Measurements from ENCODE around the gene LAMA2.

The LAMA2 gene

DNA sequence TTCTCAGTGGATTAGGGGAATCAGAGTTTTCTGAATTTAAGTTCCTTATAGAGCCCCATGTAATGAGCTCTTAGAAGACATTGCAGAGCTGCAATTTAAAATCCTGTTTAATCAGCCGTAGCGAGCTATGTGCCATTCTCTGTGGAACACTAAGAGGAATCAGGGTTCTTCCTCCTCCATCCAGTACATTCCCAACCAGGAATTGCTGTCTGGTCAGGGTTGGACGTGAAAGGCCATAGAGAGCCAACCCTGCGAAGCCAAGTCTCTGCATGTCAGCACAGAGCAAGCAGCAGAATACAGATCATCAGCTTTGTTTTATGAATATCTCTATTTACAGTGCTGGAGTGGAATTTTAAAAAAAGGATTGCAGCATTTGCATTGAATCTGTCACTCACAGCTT, 366.0 kb downstream of the LAMA2 start:
- H3K4me3 ChIP-seq (ENCODE audit: low read depth, low read length), result no peak overlapping the region
- TF ChIP-seq MYC (IDR thresholded peaks at IDR 0.05; ENCODE audit: low read depth, low read length) (no peak), POLR2A (IDR thresholded peaks at IDR 0.05; ENCODE audit: extremely low read depth, insufficient read length) (no peak)
- TF ChIP-seq, protein P1, sequence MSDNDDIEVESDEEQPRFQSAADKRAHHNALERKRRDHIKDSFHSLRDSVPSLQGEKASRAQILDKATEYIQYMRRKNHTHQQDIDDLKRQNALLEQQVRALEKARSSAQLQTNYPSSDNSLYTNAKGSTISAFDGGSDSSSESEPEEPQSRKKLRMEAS (IDR thresholded peaks at IDR 0.05; ENCODE audit: low read depth, low read length), result no peak
- TF ChIP-seq, protein P2, sequence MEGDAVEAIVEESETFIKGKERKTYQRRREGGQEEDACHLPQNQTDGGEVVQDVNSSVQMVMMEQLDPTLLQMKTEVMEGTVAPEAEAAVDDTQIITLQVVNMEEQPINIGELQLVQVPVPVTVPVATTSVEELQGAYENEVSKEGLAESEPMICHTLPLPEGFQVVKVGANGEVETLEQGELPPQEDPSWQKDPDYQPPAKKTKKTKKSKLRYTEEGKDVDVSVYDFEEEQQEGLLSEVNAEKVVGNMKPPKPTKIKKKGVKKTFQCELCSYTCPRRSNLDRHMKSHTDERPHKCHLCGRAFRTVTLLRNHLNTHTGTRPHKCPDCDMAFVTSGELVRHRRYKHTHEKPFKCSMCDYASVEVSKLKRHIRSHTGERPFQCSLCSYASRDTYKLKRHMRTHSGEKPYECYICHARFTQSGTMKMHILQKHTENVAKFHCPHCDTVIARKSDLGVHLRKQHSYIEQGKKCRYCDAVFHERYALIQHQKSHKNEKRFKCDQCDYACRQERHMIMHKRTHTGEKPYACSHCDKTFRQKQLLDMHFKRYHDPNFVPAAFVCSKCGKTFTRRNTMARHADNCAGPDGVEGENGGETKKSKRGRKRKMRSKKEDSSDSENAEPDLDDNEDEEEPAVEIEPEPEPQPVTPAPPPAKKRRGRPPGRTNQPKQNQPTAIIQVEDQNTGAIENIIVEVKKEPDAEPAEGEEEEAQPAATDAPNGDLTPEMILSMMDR (IDR thresholded peaks at IDR 0.05; ENCODE audit: low read depth, low read length), result no peak
- no peak for DNase-seq (ENCODE audit: low read depth)

DNA sequence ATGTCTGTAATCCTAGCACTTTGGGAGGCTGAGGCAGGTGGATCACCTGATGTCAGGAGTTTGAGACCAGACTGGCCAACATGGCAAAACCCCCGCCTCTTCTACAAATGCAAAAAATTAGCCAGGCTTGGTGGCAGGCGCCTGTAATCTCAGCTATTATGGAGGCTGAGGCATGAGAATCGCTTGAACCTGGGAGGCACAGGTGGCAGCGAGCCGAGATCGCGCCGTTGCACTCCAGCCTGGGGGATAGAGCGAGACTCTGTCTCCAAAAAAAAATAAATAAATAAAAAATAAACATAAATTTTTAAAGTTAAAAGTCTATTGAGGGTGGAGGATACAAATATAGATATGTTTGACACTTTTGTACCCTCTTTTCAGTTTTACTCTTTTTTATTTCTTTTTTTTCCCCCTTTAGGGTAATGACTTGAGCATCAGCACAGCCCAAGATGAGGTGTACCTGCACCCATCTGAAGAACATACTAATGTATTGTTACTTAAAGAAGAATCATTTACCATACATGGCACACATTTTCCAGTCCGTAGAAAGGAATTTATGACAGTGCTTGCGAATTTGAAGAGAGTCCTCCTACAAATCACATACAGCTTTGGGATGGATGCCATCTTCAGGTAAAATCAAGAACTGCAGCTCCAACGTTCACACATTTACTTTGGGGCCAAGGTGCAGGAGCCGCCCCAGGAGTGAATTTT, 368.9 kb downstream of the LAMA2 start:
- H3K4me3 ChIP-seq (ENCODE audit: low read depth, low read length), result no peak overlapping the region
- TF ChIP-seq, protein P1 (IDR thresholded peaks at IDR 0.05; ENCODE audit: low read depth, low read length), result no peak
- no peak for TF ChIP-seq POLR2A (IDR thresholded peaks at IDR 0.05; ENCODE audit: extremely low read depth, insufficient read length)
- TF ChIP-seq, protein P2 (IDR thresholded peaks at IDR 0.05; ENCODE audit: low read depth, low read length), result peak; percentile 76
- DNase-seq (ENCODE audit: low read depth), result peak; percentile 68

DNA sequence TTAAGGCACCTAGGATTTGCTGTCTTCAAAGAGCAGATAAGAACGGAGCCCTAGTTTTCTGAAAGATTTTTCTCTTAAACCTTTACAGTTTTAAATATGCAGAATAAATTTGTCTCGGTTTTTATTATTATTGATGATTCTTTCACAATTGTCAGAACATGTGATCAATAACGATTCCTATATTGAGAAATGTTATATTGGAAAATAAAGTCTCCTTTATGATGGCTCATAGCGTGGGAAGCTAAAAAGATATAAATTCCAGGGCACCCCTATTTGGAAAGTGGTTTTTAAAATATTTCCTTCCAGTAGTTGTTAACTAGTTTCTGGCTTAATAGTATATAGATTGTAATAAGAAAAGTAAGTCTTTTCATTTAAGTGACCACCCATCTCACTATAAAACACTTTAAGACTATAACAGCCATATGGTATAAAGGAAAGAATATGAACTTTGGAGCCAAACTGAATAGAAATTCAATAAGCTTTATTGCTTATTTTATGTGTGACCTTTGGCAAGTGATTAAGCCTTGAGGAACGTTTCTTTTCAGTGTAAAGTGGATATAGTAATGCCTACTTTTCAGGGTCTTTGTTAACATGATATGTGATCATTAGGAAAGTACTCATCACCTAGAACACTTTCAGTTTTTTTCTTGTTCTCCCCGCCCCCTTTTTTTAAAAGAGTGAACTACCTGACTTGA, 369.6 kb downstream of the LAMA2 start:
- no peak overlapping the region for H3K4me3 ChIP-seq (ENCODE audit: low read depth, low read length)
- TF ChIP-seq POLR2A (IDR thresholded peaks at IDR 0.05; ENCODE audit: extremely low read depth, insufficient read length), result no peak
- TF ChIP-seq MYC (IDR thresholded peaks at IDR 0.05; ENCODE audit: low read depth, low read length), result no peak
- TF ChIP-seq, protein P1 (IDR thresholded peaks at IDR 0.05; ENCODE audit: low read depth, low read length), result no peak
- TF ChIP-seq, protein P2 (IDR thresholded peaks at IDR 0.05; ENCODE audit: low read depth, low read length), result no peak
- no peak for DNase-seq (ENCODE audit: low read depth)

DNA sequence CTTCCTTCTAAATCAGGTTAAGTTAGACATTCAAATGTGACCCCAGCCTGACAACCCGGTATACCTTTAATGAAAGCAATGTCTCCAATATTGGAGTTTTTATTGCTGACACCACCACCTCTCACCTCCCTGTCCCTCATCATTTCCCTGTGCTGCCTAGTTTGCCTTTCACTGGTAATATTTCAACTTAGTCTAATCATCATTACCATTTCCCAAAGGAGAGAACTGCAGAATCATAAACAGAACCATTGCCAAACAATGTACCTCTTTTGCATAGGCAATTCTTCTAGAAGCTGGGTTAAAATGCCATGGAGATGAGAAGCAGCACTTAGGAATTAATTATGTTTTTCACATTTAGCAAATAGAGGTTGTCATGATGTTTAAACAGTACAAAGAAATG, 370.3 kb downstream of the LAMA2 start:
- TF ChIP-seq, protein P2 (IDR thresholded peaks at IDR 0.05; ENCODE audit: low read depth, low read length), result no peak
- TF ChIP-seq POLR2A (IDR thresholded peaks at IDR 0.05; ENCODE audit: extremely low read depth, insufficient read length), result no peak
- no peak overlapping the region for H3K4me3 ChIP-seq (ENCODE audit: low read depth, low read length)
- no peak for DNase-seq (ENCODE audit: low read depth)

DNA sequence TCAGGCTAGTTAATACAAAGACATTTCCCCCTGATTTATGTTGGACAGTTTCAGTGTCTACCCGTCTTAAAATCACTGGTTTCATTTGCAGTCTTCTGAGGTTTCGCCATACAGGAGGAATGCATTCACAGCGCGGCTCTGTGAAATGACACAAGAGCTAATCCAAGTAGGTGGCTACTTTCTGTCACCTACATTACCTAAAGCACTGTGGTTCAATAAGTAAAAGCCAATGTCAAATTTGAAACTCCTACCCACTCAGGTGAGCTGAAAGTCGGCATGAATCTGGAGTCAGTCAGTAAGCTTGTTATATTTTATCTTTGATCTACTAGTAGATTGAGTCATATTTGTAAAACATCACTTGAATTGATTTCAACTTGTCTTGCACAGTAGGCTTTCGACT, 370.8 kb downstream of the LAMA2 start:
- no peak overlapping the region for H3K4me3 ChIP-seq (ENCODE audit: low read depth, low read length)
- TF ChIP-seq, protein P1 (IDR thresholded peaks at IDR 0.05; ENCODE audit: low read depth, low read length), result no peak
- TF ChIP-seq POLR2A (IDR thresholded peaks at IDR 0.05; ENCODE audit: extremely low read depth, insufficient read length), result no peak
- TF ChIP-seq, protein P2 (IDR thresholded peaks at IDR 0.05; ENCODE audit: low read depth, low read length), result no peak
- TF ChIP-seq MYC (IDR thresholded peaks at IDR 0.05; ENCODE audit: low read depth, low read length), result no peak
- DNase-seq (ENCODE audit: low read depth), result no peak

Data from NB4 (cell line).